Endometrium (tissue), 2 donors: ENCODE measurements around the gene LDLRAD3.
"Not testable (repeated sequence)": the region's sequence is repeated elsewhere in the genome, so short reads cannot be mapped to it uniquely, and the experiment has no call there.

ENCODE experiments used
- FAIRE-seq: peaks from 2 replicates; lab custom pipeline; 2012; peaks lifted over from hg19 to GRCh38; lab: Jason Lieb, UNC
- donor health status: control.
- donor health status: control.

Gene LDLRAD3

GRCh38 chr11:35943713-35944502 lies at the start of gene LDLRAD3:
LDLRAD3 (plus strand) TSS chr11:35944062; CDS start chr11:35944099, 37 bp downstream.
- no peak for FAIRE-seq

DNA sequence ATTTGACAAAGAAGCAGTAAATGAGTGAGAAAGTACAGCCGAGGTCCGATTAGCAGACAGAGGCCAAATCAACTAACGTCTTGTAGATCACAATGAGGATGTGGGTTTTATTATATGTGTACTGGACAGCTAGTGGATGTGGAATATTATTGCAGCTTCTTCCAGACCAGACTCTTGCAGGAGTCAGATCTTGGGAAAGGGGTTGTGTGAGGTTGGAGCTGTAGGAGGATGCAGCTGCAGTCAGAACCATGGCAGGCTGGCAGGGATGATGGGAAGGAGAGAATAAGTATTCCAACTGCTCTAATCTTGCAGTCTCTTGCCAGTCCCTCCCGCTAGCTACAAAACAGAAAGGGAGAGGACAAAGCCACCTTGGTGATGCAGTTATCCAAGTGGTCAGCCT lies 46.8 kb upstream of the LDLRAD3 start:
- no peak for FAIRE-seq

GRCh38 chr11:35902961-35903360 lies 40.9 kb upstream of the LDLRAD3 start:
- FAIRE-seq, result no peak

DNA sequence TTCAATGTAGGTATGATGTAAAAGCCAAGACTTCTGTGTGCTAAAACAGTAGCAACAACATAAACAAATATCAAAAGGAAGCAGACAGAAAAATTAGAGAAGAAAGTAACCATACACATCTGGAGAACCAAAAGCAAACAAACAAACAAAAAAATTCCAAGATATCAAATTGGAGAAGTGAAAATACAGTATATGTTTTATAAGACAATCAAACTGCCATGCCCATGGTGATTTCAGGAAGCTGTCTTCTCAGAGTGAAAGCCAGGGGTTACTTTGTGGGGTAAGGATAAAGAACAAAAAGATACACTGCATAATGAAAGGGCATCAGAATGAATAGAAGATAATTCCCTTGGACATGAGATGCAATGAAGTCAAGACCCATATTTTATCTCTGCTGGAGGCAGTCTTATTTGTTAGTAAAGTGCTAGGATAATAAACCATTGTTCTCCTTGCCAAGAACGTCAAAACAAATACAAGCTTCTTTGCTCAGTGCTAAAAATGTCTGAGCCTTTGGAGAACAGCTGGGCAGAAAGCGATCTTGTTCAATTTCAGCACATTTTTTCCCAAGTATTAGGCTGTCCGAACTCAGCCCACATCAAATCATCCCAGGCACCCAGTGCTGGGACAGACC lies 38.1 kb upstream of the LDLRAD3 start:
- no peak for FAIRE-seq

GRCh38 chr11:35906277-35906661 lies 37.6 kb upstream of the LDLRAD3 start:
- FAIRE-seq, result no peak

DNA sequence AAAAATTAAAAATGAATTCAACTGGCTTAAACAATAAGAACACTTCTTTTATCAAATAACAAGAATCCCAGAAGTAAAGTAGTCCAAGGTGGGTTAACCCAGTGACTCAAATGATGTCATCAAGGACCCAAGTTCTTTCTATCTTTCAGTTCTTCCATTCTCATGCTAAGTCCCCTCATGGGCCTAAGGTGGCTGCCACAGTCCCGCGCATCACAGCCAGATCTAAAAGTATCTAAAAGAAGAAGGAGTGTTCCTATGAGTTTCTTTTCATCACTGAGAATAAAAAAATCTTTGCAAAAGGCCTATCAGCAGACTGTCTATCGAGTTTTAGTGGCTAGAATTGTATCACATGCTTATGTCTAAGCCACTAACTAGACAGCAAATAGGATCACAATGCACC lies 37.2 kb upstream of the LDLRAD3 start:
- FAIRE-seq, result no peak

- FAIRE-seq, result no peak
Measured at GRCh38 chr11:35907648-35908431, 36.0 kb upstream of the LDLRAD3 start.

DNA sequence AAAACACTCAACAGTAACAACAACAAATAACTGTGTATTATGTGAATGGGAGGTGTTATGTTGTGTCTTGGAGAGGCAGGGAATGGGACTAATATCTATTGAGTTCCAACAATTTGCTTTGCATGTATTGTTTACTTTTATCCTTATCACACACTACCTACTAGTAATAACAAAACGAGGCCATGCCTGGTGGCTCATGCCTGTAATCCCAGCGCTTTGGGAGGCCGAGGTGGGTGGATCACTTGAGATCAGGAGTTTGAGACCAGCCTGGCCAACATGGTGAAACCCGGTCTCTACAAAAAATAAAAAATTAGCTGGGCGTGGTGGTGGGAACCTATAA lies 35.5 kb upstream of the LDLRAD3 start:
- FAIRE-seq, result not testable (repeated sequence)

GRCh38 chr11:35909511-35910265 lies 34.2 kb upstream of the LDLRAD3 start:
- FAIRE-seq, result no peak

- FAIRE-seq, result no peak
Measured at GRCh38 chr11:35911013-35911412, 32.8 kb upstream of the LDLRAD3 start.

DNA sequence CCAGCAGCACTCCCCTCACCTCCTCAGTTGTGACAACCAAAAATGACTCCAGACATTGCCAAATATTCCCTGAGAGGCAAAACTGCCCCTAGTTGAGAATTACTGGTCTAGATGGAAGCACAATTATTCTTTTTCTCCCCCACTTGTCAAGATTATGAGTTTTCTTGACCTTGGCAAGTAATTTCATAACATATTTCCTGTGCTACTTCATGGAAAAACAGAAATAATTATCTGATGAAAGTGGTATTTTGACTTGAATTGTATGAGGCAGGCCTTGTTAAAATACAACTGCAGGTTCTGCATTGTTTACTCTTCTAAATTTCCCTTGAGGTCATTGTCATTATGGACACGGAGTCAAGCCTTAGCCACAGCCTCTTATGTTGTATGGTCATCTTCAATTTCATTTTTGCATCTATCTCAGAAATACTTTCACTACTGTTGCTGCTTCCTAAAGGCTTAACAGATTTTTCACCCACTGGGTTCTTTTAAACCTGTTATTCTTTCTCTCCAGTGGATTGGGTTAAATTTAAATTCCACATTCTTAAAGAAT lies 32.2 kb upstream of the LDLRAD3 start:
- FAIRE-seq, result no peak

GRCh38 chr11:35912436-35912835 lies 31.4 kb upstream of the LDLRAD3 start:
- not testable (repeated sequence) for FAIRE-seq

- no peak for FAIRE-seq
Measured at GRCh38 chr11:35912883-35913624, 30.8 kb upstream of the LDLRAD3 start.

GRCh38 chr11:35914816-35915215 lies 29.0 kb upstream of the LDLRAD3 start:
- no peak for FAIRE-seq

- no peak for FAIRE-seq
Measured at GRCh38 chr11:35916270-35916669, 27.6 kb upstream of the LDLRAD3 start.

- FAIRE-seq, result no peak
Measured at GRCh38 chr11:35917676-35918075, 26.2 kb upstream of the LDLRAD3 start.

GRCh38 chr11:35918716-35919115 lies 25.1 kb upstream of the LDLRAD3 start:
- no peak for FAIRE-seq

GRCh38 chr11:35919244-35919643 lies 24.6 kb upstream of the LDLRAD3 start:
- FAIRE-seq, result no peak

DNA sequence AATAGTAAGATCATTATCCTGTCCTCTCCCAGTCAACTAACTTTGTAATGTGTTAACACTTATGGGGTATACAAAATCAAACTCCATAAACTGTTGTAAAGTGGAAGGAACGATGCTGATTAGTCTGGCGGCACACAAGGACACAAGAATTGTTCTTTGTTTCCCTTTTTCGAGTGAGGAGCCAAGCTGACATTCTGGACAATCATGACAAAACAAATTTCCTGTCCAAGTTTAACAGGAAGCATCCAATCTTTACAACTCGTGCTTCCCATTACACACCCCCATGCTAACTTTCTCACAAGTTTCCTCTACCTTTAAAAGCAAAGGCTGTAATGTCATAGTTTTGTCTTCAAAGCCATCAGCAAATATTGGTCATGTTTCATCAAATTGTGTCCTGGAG lies 20.4 kb upstream of the LDLRAD3 start:
- no peak for FAIRE-seq

DNA sequence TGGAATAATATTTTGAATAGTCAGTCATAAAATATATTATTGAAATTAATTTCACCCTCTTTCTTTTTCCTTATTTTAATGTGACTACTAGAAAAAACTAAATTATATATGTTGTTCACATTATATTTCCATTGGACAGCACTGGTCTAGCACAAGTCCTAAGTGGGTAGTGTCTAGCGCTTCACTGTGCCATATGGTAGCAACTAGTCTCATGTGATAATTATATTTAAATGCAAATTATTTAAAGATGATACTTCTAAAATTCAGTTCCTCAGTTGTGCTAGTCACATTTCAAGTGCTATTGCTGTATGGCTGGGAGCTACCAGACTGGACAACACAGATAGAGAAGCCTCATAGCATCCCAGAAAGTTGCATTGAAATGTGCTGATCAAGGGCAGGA lies 19.1 kb upstream of the LDLRAD3 start:
- FAIRE-seq, result no peak

GRCh38 chr11:35927104-35927503 lies 16.8 kb upstream of the LDLRAD3 start:
- FAIRE-seq, result no peak
